KMS-11 (cell line): ENCODE measurements around the gene MARK4.

Experiments
- H2AFZ ChIP-seq: fragments of 200-600 bp; sonication (generic); 2 replicates; pipeline ENCODE4 v1.6.1; 2016; ENCODE audit warnings: antibody characterized with exemption, mixed run types, low read depth
- H3K27ac ChIP-seq: fragments of 200-600 bp; sonication (generic); 2 replicates; pipeline ENCODE4 v1.6.1; 2016; ENCODE audit warnings: mild to moderate bottlenecking, mixed run types
- H3K27me3 ChIP-seq: fragments of 200-600 bp; sonication (generic); 2 replicates; pipeline ENCODE4 v1.6.1; 2017; ENCODE audit warnings: mild to moderate bottlenecking, low read depth, mixed run types, moderate library complexity; ENCODE audit not compliant: insufficient read depth
- H3K36me3 ChIP-seq: fragments of 200-600 bp; sonication (generic); 2 replicates; pipeline ENCODE4 v1.6.1; 2017; ENCODE audit warnings: mild to moderate bottlenecking, mixed run types; ENCODE audit not compliant: insufficient read depth
- H3K4me1 ChIP-seq: fragments of 200-600 bp; sonication (generic); 2 replicates; pipeline ENCODE4 v1.6.1; 2016; ENCODE audit warnings: mild to moderate bottlenecking, low read depth, mixed run types; ENCODE audit not compliant: poor library complexity, severe bottlenecking
- H3K4me2 ChIP-seq: fragments of 200-600 bp; sonication (generic); 2 replicates; pipeline ENCODE4 v1.7.0; 2016; ENCODE audit warnings: mild to moderate bottlenecking, mixed run types
- H3K4me3 ChIP-seq: fragments of 200-600 bp; sonication (generic); IDR thresholded peaks from 2 replicates; pipeline ENCODE4 v1.6.1; 2017; ENCODE audit warnings: low read depth, low read length, mixed read lengths; ENCODE audit not compliant: insufficient read depth
- H3K79me2 ChIP-seq: fragments of 200-600 bp; sonication (generic); 2 replicates; pipeline ENCODE4 v1.6.1; 2016; ENCODE audit warnings: low read depth, mixed run types; ENCODE audit not compliant: insufficient read depth
- H3K9ac ChIP-seq: fragments of 200-600 bp; sonication (generic); 2 replicates; pipeline ENCODE4 v1.6.1; 2016; ENCODE audit warnings: mild to moderate bottlenecking, mixed run types
- H4K20me1 ChIP-seq: fragments of 200-600 bp; sonication (generic); 2 replicates; pipeline ENCODE4 v1.6.1; 2016; ENCODE audit warnings: mild to moderate bottlenecking, mixed run types; ENCODE audit not compliant: insufficient read depth
- CTCF ChIP-seq: fragments of 200-600 bp; sonication (generic); conservative IDR thresholded peaks from 2 replicates; pipeline ENCODE4 v1.6.1; 2017; ENCODE audit warnings: low read depth, mild to moderate bottlenecking, antibody characterized with exemption, low read length, moderate library complexity, mixed read lengths

MARK4 gene

GRCh38 chr19:45276284-45276687 lies 25.2 kb downstream of the MARK4 start:
- no peaks in the 10 kb centered on the region for H3K79me2 ChIP-seq
- H3K4me1 ChIP-seq = no peaks in the 10 kb centered on the region
- H3K36me3 ChIP-seq = no peaks in the 10 kb centered on the region
- no peak overlapping the region for H3K27ac ChIP-seq
- H4K20me1 ChIP-seq = no peaks in the 10 kb centered on the region
- H3K9ac ChIP-seq = no peak overlapping the region
- no peaks in the 10 kb centered on the region for H3K27me3 ChIP-seq
- H2AFZ ChIP-seq = no peak overlapping the region
- TF ChIP-seq CTCF = no peak
- no peak overlapping the region for H3K4me2 ChIP-seq
- no peak overlapping the region for H3K4me3 ChIP-seq

DNA sequence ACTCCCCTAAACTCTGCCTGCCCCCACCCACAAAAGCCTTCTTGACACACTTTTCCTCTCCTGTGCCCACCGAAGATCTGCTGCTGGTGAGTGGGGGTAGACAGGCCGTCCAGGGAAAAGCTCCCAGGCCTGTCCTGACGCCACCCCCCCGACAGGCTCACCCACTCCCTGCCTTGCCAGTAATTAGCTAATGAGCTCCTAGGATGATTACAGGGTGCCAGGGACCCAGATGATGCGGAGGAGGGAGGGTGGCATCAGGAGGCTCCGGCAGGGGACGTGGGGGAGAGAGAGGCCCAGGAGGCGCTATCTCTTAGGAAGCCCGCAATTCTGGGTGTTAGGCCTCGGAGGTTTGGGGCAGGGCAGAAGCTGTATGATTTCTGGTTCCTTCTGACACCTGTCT lies 27.0 kb downstream of the MARK4 start:
- no peak for TF ChIP-seq CTCF
- H3K4me2 ChIP-seq = no peak overlapping the region
- H4K20me1 ChIP-seq = no peaks in the 10 kb centered on the region
- no peak overlapping the region for H3K9ac ChIP-seq
- no peaks in the 10 kb centered on the region for H3K27me3 ChIP-seq
- no peak overlapping the region for H3K27ac ChIP-seq
- H3K36me3 ChIP-seq = no peaks in the 10 kb centered on the region
- H3K4me1 ChIP-seq = no peaks in the 10 kb centered on the region
- H3K79me2 ChIP-seq = no peaks in the 10 kb centered on the region
- no peak overlapping the region for H3K4me3 ChIP-seq
- H2AFZ ChIP-seq = no peak overlapping the region

DNA sequence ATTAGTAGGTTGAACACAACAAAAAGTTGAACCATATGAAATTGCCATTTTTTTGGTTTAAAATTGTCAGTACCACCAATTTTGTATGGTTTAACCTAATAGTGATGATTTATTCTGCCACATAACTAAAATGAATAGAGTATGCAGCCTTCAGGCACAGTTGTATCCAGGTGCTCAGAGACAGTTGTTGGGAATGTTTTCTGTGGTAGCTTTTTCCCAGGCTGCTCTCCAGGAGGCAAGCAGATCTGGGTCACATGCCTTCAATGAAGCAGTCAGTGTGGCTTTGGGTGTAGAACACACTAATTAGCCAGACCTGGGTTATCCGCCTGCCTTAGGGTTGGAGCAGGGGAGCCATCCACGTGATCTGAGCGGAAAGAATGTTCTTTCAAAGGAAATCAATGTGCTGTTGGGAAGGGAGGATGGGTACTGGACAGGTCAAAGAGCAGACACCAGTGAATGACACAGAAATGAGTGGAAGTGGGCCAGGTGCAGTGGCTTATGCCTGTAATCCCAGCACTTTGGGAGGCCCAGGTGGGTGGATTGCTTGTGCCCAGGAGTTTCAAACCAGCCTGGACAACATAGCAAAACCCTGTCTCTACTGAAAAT lies 28.6 kb downstream of the MARK4 start:
- no peak overlapping the region for H3K4me2 ChIP-seq
- H3K9ac ChIP-seq = no peak overlapping the region
- H3K36me3 ChIP-seq = no peaks in the 10 kb centered on the region
- H2AFZ ChIP-seq = no peak overlapping the region
- H3K27me3 ChIP-seq = no peaks in the 10 kb centered on the region
- H3K27ac ChIP-seq = no peak overlapping the region
- TF ChIP-seq CTCF = no peak
- no peaks in the 10 kb centered on the region for H4K20me1 ChIP-seq
- no peaks in the 10 kb centered on the region for H3K4me1 ChIP-seq
- no peaks in the 10 kb centered on the region for H3K79me2 ChIP-seq
- H3K4me3 ChIP-seq = no peak overlapping the region

- TF ChIP-seq CTCF = no peak
- H3K36me3 ChIP-seq = no peaks in the 10 kb centered on the region
These were observed 29.4 kb downstream of the MARK4 start for GRCh38 chr19:45280471-45280961.

More at GRCh38 chr19:45280471-45280961, 29.4 kb downstream of the MARK4 start:
- Histone ChIP-seq H4K20me1 (no peaks in the 10 kb centered on the region), H3K27ac (no peak overlapping the region), H3K4me3 (no peak overlapping the region), H3K79me2 (no peaks in the 10 kb centered on the region), H2AFZ (no peak overlapping the region), H3K4me1 (no peaks in the 10 kb centered on the region), H3K27me3 (no peaks in the 10 kb centered on the region), H3K4me2 (no peak overlapping the region), H3K9ac (no peak overlapping the region)
